VCaP (cell line): ENCODE measurements around the gene MEIS1.
A peak's percentile ranks its signal among the peaks of the same experiment; 100 is the strongest.

Experiments used
- H3K27ac ChIP-seq: fragments of 450-650 bp; 2 replicates; pipeline ENCODE4 v1.5.1; 2017
- CTCF ChIP-seq: fragments of 450-650 bp; conservative IDR thresholded peaks from 2 replicates; pipeline ENCODE4 v1.5.1; 2017; ENCODE audit warnings: mild to moderate bottlenecking, moderate library complexity

The MEIS1 gene

GRCh38 chr2:66582987-66583880 lies 148.3 kb downstream of the MEIS1 start:
- no peak for TF ChIP-seq CTCF
- H3K27ac ChIP-seq = no peak overlapping the region

GRCh38 chr2:66583881-66584280 lies 149.0 kb downstream of the MEIS1 start:
- no peak overlapping the region for H3K27ac ChIP-seq
- TF ChIP-seq CTCF = no peak

- TF ChIP-seq CTCF = no peak
- H3K27ac ChIP-seq = no peak overlapping the region
These were observed 150.7 kb downstream of the MEIS1 start for GRCh38 chr2:66585587-66585986.

GRCh38 chr2:66587216-66587615 lies 152.3 kb downstream of the MEIS1 start:
- H3K27ac ChIP-seq = no peak overlapping the region
- peak; percentile 73 for TF ChIP-seq CTCF

- no peak overlapping the region for H3K27ac ChIP-seq
- no peak for TF ChIP-seq CTCF
These were observed 159.1 kb downstream of the MEIS1 start for GRCh38 chr2:66594001-66594400.

GRCh38 chr2:66595556-66595955 lies 160.6 kb downstream of the MEIS1 start:
- no peak overlapping the region for H3K27ac ChIP-seq
- TF ChIP-seq CTCF = no peak

GRCh38 chr2:66596256-66596655 lies 161.3 kb downstream of the MEIS1 start:
- no peak for TF ChIP-seq CTCF
- no peak overlapping the region for H3K27ac ChIP-seq
